AML-193 (cell line): ENCODE results near the gene COL6A3.

ENCODE experiments used
- DNase-seq, 2 experiments: peaks; one replicate each; lab custom pipeline; 2025; lab: John Stamatoyannopoulos, UW

The COL6A3 gene

DNA sequence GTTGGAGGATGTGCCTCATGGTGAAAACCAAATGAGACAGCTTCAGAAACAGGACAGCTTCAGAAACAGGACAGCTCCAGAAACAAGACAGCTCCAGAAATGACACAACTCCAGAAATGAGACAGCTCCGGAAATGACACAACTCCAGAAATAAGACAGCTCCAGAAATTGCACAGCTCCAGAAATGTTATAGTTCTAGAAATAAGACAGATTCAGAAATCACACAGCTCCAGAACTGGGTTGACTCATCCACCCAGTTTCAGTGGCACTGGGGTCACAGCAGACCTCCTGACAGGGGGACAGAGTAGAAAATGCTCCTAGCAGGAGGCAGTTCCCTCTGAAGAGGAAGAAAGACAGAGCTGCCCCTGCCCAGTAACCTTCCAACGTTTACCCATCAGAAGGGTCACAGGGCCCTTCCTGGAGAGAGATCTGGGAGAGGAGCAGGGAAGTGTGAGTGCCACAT is 26.9 kb upstream of the COL6A3 start:
- DNase-seq: no peak

DNA sequence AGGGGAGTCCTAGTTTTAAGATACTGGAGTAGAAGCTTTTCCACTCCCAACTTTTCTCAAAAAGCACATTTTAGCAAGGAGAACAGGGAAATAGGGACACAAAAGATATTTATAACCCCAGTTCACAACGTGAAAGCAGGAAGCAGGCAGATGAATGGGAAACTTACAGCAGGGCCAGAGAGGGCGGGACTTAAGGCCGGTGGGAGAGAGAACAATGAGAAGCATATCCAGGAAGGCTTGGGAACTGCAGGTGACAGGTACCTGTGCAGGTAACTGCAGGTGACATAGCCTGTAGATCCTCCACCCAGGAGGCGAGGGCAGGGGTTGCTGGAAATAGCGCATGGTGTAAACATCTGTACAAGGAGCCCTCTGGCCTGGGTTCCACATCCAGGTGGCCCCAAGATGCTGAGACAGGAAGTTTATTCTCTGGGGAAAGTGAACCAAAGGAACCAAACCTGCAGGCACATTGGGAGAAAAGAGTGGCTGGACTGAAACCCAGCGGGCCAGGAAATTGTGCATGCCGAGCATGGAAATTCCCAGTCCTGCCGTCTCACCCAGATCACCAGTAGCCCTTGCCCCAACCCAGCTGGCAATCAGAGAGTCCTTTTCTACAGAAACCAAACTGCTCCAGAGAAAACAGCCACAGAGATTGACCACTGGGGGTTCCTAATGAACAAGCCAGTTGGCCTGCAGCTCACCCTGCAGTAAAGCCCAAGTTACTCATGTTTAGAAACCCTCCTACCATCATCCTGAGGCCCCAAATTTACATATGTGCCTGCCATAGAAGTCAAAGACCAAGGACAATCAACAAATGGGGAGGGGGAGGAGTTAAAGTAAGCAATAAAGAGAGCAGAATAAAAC is 24.3 kb upstream of the COL6A3 start:
- no peak for DNase-seq

DNA sequence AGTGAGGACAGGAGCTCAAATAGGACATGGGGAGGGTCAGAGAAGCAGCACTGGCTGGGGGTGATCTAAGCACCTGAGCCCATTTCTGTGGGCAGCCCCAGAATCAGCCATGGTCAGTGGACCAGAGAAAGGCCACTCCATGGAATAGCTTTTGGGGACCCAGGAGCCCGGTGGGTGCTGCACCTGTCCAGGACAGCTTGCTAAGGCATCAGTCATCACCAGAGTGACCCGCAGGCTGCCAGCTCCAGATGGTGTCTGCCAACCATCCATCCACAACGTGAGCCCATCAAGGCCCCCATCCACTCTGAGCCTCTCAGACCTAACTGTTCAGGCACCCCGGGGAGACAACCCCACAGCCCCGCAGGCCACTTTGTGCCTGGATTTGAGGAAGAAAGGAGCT is 23.6 kb upstream of the COL6A3 start:
- DNase-seq: no peak

GRCh38 chr2:237435844-237436587 is 22.1 kb upstream of the COL6A3 start:
- DNase-seq: no peak

DNA sequence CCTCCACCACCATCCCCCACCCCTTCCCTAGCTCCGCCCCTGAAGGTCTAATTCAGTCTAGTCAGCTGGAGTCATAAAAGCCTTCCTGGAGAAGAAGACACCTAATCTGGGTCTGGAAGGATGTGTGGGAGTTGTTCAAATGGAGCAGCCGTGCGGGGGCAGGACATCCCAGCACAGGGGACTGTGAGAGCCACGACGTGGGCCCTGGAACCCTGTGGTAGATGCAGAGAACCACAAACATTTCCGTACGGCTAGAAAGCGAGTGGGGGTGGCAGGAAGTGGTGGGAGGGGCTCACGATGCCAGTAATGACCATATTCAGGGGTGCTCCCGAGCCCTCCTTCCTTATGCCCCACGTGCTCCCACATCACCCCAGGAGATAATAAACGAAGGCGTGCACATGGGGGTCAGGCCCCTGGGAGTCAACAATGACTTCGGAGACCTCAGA is 20.9 kb upstream of the COL6A3 start:
- DNase-seq: no peak

DNA sequence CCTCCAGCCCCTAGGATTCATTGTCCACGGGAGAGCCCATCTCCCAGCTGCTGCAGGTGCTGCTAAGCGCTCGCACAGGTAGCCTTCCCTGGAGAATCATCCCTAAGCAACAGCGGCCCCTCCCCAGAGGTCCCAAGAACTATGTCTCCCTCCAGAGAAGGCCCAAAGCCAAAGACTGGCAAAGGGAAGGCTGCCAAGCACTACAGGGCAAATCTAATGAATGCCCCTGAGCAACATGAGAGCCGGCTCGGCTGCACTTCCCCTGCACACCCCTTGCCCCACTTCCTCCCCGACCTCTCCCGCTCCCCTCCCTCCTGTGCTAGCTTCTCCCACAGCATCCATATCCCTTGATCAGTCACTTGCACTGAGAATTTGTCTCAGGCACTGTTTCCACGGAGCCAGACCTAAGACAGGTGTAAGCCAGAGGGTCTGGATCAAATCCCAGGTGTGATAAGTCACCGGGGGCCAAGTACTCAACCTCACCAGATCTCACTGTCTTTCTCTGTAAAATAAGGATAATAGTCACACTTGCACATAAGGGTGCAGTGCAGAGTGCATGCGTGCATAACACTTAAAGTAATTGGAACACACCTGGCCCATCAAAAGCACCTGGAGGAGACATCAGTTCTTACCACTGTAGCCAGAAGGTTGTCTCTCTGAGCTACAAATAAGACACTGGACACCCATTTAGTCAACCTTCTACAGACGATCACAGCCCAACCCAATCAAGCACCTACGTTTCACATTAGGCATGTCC is 20.1 kb upstream of the COL6A3 start:
- no peak for DNase-seq

DNA sequence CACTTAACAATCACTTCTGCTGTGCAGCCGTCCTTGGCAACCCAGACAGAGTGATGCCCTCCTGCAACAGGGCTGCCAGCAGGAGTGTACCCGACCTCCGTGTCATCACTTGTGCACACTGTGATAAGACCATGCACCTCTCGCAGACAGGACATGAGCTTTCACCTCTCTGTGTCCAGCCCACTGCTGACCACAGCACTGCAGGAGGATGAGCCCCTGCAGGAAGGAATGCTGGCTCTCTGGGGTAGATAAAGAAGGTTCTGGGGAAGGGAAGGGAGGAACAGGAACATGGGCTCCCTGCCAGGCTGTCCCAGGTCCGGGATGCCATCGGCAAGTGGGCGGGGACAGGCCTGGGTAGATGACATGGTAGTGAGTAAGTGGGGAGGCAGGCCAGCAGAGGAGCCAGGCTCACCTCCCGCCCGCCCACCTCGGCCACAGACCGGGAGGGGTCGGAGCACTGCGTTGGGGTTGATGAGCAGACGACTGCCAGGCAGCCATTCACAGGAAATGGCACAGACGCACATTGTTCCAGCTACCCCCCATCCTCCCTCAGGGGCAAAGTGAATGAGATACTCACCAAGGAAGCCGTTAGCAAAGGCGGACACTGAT is 18.6 kb upstream of the COL6A3 start:
- DNase-seq: no peak

DNA sequence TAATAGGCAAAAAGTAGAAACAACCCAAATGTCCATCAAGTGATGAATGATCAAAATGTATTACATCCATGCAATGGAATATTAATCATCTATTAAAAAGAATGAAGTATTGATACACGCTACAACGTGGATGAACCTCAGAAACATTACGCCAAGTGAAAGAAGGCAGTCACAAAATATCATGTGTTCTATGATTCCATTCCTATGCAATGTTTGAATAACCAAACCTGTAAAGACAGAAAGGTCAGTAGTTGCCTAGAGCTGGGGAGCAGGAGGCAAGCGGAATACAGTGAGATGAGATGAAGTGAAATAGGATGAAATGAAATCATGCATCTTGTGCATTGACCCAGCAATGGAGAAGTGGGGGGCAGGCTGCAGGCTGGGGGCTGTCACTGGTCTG is 17.9 kb upstream of the COL6A3 start:
- DNase-seq: no peak

DNA sequence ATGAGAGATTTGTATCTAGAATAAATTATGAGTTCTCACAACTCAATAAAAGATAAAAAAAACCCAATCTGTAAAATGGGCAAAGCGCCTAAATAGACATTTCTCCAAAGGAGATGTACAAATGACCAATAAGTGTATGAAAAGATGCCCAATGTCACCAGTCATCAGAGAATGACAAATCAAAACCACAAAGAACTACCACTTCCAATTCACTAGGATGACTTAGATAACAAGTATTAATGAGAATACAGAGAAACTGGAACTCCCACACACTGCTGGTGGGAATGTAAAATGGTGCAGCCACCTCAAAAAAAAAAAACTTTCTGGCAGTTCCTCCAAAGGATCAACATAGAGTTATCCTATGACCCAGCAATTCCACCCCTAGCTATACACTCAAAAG is 17.4 kb upstream of the COL6A3 start:
- DNase-seq: no peak

DNA sequence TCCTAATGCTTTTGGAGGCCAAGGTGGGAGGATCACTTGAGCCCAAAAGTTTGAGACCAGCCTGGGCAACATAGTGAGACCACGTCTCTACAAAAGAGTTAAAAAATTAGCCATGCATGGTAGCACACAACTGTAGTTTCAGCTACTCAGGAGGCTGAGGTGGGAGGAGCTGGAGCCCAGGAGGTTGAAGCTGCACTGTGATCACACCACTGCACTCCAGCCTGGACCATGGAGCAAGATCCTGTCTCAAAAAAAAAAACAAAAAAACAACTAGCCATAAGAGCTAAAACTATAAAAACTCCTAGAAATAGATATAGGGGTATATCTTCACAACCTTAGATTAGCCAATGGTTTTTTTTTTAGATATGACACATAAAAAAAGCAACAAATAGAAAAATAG is 16.9 kb upstream of the COL6A3 start:
- no peak for DNase-seq

DNA sequence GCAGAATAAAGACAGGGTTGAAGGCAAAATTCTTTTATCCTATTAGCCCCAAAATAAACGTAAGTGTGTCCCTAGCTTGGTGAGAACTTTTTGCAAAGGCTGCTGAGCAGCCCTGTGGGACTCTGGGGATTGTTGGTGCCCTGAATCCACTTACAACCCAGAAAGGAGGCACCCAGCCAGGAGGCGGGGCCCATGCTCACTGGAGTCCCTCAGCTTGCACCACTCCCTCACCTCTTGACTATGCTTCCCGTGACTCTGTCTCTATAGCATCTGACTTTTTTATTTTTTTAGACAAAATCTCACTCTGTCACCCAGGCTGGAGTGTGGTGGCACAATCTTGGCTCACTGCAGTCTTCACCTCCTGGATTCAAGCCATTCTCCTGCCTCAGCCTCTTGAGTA is 15.8 kb upstream of the COL6A3 start:
- no peak for DNase-seq

DNA sequence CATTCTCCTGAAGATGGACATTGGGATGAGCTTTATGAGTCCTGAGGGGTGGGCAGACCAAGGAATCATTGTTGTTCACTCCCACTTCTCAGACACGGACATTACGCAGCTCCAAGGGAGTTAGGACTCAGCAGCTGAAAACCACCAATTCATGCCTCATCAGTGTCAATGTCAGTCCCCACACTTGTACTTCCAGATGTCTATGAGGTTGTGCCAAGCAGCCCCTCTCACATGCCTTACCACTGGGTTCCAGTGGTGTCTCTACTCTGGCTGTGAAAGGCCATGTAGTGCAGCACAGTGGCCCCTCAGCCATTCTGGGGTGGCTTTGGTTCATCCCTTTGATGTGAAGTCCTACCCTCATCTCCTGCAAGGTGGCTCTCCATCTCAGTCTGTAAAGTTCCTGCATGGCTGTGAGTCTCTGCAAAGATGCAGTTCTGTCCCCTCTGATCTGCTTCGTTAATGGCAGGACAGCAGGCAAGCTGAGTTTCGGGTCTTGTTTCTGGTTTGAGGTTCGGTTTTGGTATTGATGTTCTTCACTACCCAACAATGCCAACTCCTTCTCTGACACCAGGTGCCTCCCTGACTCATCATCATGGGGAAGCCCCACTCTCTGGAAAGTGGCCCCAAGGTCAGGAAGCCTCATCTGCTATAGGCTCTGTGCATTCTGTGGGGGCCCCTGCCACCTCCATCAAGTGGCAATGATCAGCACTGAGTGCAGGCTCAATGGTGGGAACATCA is 14.0 kb upstream of the COL6A3 start:
- no peak for DNase-seq

GRCh38 chr2:237426517-237426916 is 12.6 kb upstream of the COL6A3 start:
- DNase-seq: no peak

DNA sequence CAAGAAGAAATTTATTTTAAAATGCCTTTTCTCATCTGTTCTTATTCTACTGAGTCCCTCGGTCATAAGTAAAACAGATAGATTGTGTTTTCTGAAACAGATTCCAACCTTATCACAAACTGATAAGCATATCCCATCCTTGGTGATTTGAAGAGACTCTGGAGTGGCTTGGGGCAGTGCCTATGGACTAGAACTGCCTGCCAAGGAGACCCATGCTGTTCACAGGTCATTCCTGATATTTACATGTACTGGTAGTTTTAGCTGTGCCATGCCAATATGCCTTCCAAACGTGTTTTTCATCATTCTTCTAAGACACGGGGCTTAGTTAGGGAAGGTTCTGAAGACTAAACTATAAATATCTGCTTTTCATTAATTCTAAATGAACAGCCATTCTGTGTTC is 11.4 kb upstream of the COL6A3 start:
- DNase-seq: no peak

- no peak for DNase-seq
These were observed 10.6 kb upstream of the COL6A3 start for GRCh38 chr2:237424544-237424943.

GRCh38 chr2:237423891-237424290 is 9.9 kb upstream of the COL6A3 start:
- no peak for DNase-seq

GRCh38 chr2:237422309-237422708 is 8.3 kb upstream of the COL6A3 start:
- DNase-seq: no peak

GRCh38 chr2:237421542-237422116 is 7.7 kb upstream of the COL6A3 start:
- DNase-seq: peak; percentile 18 to 44

DNA sequence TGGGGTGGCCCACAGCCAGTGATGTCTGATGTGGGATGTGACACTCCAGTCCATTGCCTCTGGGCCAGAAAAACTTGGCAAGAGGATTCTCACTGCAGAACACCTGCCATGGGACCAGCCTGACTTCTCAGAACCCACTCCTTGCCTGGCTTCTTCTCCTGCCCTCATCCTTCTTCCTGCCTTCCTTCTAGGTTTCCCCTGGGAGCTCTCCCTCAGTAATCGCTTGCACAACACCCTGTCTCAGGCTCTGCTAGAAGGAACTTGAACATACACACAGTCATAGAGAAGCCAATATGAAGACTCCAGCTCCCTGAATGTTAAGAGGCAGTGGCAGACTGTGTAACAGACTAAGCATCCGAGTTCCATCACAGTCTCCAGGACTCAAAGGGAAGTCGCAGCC is 4.3 kb upstream of the COL6A3 start:
- DNase-seq: no peak

GRCh38 chr2:237412988-237413776 is 782 bp downstream of the COL6A3 start:
- DNase-seq: no peak
